ENCODE data around the gene FARP1.
"Not testable (repeated sequence)": the region's sequence is repeated elsewhere in the genome, so short reads cannot be mapped to it uniquely, and the experiment has no call there.

Gene FARP1

DNA sequence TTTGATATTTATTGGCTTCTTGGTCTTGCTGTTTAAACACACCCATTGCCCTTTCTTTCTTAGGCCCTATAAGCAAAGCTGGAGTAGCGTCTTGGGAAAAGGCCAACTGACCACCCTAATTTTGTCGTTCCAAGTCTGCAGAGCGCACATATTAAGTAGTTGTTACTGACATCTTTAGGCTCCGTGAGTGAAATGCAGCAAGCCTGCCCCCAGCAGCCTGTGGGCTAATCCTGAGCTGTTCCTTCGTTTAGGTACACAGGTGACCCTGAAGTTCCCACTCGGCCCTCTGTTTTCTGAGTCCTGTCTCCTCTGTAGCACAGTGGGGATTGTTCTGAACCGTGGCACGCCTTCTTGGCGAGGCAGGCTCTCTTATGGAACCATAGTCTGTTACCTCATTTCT lies 263.5 kb downstream of the FARP1 start:
- no peak for DNase-seq

GRCh38 chr13:98406971-98407370 lies 264.1 kb downstream of the FARP1 start:
- DNase-seq, result no peak

DNA sequence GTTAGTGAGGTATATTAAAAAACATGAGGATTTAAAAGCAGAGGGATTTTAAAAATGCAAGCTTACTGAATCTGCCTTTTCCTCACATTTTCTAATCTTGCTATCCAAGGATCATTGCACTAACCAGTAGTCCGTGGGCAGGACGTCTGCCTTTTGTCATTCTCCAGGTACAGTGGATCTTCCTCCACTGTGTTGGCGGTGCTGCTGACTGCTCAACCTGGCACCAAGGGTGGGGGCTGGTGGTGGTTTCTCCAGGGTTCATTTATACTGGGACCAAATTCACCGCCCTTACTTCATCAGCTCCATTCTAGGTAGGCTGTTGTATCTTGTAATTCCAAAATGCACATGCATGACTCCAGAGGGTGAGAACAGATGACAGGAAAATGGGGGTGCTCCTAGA lies 264.7 kb downstream of the FARP1 start:
- no peak for DNase-seq

- DNase-seq, result no peak
Measured at GRCh38 chr13:98409281-98409680, 266.4 kb downstream of the FARP1 start.

GRCh38 chr13:98410612-98411011 lies 267.7 kb downstream of the FARP1 start:
- DNase-seq, result no peak

GRCh38 chr13:98411013-98411412 lies 268.1 kb downstream of the FARP1 start:
- no peak for DNase-seq

DNA sequence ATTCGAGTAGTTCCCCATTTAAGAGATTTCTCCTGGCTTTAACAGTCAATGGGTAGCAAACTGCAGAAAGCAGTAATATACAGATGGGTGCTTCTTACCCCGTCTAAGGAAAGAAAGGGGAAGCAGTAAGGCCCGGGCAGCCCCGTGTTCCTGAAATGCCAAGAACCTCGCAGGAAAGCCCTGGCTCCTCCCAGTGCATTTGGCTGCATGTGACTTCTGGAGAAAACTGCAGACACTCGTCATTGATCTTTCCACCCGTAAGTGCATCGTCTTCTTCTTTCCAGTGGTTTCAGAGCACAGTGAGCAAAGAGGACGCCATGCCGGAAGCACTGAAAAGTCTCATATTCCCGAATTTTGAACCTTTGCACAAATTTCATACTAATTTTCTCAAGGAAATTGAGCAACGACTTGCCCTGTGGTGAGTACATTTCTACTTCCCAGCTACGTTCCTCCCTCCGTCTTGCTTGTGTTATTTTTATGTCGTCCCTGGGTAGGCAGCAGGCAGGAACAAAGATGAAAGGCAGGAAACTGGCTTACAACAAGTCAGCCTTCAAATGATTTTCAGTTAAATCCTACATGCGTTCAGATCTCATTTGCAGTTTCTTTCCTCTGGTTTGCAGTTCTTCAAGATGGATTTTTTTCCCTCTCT lies 268.8 kb downstream of the FARP1 start:
- peak in 1 of 2 experiments; percentile 24 for DNase-seq

DNA sequence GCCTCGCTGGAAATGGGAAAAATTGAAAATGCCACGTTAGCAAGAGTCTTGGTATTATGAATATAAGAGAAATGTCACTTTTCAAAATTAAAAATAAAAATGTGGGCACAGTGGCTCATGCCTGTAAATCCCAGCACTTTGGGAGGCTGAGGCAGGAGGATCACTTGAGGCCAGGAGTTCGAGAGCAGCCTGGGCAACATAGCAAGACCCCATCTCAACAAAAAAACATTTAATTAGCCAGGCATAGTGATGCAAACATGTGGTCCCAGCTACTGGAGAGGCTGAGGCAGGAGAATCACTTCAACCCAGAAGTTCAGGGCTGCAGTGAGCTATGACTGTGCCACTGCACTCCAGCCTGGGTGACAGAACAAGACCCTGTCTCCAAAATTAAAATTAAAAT lies 270.4 kb downstream of the FARP1 start:
- DNase-seq, result not testable (repeated sequence)

DNA sequence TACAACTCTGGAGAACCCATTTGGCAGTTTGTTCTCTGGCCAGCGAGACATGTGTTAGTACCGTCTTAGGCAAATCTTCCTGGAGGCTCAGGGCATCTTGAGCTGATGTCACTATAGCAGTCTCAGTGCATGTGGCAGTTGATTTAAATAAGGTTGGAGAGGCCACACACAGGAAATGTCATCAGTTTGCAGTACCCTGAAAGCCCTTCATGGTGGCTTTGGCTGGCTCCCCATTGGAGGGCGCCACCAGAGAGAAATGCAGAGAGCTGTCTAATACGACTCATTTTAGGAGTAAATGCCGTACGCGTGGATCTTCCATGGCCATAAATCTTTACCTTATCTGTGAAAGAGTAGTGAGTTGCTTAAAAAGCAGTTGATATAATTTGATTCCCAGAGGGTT lies 270.9 kb downstream of the FARP1 start:
- DNase-seq, result no peak

GRCh38 chr13:98415326-98416070 lies 272.6 kb downstream of the FARP1 start:
- DNase-seq, result no peak

DNA sequence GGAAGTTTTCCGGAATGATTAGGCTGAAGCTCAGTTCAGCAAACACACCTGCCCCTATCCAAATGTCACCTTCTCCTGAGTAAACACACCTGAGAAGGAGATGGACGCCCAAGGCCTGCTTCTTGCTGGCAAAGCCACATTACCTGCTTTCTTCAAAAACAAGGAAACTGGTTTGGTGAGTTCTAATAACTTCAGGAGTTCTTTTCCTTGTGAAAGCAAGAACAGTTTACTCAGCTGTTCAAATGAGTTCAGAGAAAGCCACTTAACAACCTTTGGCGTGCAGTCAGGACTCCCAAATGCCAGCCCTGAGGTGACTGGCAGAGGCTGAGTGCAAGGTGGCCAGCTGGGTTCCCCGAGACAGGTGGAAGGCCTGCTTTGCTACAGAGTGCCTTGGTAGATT lies 273.5 kb downstream of the FARP1 start:
- DNase-seq, result no peak

DNA sequence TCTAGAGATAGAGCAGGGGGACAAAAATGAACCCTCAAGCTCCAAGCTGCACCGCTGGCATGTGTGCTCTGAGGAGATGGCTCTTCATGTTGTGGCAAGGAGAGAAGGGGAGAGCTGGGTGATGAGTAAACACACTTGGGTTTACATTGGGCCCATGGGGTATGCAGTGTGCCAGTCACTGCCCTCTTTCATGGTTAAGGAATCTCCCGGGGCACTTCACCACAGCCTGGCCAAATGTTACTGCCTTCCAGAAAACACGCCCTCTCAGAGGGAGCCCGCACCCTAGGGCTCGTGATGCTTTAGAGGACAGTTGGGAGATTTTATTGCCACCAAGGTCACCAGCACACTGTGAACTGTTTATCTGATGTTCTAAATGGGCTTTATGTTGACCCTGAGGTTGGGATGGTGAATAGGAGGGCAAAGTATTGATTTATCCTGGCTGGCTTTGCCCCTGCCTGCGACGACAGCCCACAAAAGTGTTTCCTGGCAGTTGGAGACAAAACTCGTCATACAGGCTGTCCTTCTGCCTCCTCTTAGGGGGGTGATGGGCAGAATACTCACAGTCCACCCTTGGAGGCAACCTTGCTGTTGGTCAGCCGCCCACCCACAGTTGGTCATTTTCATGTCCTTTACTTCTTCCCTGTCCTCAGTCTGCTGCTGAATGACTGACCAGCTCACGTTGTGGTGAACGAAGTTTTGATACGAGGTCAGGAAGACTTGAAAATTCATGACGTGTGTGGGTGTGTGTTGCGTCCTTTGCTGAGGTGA lies 277.1 kb downstream of the FARP1 start:
- no peak for DNase-seq

DNA sequence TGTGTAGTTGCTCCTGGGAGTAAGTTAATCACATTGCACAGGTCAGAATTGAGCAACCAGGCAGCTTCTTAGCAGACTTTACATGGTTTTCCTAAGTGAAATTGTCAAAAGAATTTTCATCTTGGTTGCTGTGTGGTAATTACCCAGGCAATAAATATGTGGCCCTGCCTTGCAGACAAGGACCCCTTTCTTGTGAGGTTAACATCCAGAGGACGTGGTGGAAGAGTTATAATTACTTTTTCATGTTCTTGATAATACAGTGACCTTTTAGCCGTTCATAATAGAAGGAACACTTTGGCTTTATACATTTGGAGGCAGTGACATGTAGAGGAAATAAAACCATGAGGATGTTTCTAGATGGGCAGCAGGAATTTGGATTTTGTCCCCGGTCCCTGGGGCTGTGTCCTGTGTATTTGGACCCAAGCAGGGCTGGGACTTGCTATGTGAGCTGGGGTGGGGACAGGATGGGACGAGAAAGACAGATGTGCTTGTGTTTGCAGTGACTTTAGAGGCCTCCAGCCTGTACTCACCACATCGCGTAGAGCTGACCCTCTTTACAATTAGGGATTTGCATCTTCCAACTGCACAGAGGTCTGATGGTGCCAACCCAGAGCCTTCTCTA lies 277.8 kb downstream of the FARP1 start:
- no peak for DNase-seq

DNA sequence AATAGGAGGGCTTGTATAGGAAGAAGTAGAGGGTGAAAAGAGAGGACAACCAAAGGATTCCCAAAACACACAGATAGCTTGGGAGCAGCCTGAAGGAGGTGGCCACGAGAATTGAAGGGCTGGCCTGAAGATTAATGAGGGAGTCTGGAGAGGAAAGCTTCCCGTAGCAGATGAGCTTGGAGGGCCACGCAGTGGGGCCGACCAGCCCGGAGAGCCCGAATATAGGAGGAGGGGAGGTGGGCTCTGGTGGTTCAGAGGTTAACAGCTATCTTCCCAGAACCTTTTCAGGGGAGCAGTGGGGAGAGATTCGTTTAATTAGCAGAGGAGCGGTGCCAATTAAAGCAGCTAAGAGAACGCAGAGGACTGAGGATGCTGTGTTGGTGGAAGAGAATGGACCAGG lies 279.2 kb downstream of the FARP1 start:
- DNase-seq, result no peak

DNA sequence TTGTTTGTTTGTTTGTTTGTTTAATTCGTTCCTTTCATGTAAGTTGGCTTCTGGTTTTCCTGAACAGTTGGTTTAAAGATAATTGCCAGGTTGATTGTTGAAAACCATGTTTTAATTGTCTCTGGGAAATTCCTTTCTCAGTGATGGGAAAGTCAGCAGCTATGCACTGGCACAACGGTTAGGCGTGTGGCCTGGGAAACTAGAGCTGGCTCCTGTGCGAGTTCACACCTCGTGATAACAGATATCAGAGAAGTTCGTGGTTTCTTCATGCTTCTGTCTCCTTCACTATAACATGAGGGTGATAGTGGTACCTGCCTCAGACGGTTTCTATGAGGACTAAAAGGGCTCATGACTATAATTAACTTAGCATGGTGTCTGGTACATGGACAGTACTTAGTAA lies 280.5 kb downstream of the FARP1 start:
- no peak for DNase-seq

DNA sequence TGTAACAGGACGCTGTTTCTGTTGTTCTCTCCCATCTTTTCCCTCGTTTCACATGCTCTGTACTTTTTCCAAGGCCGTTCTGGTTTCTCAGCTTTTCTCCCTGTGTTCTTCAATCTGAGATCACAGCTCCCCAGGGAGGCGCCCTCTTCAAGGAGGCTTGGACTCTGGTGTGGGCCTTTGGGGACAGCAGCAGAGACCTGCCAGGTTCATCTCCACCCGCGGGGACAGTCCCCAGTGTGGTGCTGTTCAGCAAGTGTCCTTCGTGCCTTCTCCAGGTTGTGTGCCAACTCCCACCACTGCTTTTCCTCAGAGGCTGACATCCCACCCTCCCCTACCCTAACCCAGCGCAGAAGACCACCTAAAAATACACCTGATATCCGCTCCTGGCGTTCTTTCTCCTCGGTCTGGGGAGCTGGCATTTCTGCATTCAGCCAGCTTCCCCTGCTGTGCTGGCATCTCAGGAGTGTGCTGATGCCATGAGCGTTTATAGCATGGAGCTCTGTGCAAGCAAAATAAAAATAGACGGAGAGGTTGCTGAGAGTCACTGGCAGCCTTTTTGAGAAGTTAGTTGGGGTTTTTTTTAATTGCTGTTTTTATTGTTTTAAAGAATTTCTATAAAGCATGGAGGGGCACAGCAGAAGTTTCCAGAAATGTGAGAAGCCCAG lies 284.6 kb downstream of the FARP1 start:
- DNase-seq, result no peak

DNA sequence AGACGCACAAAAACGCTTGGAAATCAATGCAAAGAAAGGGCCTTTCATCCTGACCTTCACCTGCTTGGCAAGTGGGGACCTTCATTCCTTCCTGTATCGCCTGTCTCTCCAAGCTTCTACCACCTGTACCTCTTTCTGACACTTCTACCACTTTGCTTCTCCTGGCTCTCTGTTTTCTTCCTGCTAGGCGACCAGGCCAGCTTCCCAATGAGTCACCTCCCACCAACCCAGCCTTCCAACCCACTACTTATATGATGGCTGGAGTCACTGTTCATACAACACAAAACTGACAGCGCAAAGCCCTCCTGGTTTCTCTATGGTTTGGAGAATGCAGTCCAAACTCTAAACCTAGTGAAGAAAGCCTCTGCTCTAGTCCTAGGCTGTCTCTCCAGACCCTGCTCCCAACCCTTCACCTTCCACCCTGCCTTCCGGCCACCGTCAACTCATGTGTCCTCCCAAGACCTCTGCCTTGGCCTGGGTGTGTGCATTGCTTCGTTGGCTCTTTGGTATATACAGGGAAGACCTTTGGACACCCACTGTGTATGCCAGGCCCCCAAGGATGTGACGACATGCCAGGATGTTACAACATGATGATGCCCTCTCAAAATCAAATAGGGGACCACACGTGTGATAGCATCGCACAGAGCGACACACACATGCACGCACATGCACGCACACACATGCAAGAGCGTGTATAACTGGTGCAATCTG lies 285.5 kb downstream of the FARP1 start:
- no peak for DNase-seq

GRCh38 chr13:98429081-98429480 lies 286.2 kb downstream of the FARP1 start:
- no peak for DNase-seq

- no peak for DNase-seq
Measured at GRCh38 chr13:98429531-98429930, 286.6 kb downstream of the FARP1 start.

- DNase-seq, result no peak
Measured at GRCh38 chr13:98429977-98430736, 287.3 kb downstream of the FARP1 start.

- no peak for DNase-seq
Measured at GRCh38 chr13:98432638-98433037, 289.7 kb downstream of the FARP1 start.

DNA sequence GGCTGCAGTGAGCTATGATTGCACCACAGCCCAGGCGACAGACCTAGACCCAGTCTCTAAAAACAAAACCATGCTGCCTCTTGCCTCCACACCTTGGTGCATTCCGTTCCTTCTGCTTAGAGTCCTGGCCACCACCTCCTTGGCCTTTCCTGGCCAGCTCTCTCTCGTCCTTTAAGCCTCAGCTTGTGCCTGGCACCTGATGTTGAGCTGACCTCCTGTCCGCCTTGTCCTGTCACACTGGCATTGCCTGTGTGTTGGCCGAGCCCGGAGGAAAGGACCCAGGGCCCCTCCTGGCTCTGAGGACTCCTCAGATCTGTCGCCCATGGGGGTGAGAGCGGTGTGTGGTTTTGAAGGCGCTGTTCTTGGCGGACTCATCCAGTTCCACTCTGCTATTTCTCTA lies 290.8 kb downstream of the FARP1 start:
- no peak for DNase-seq

All from activated T-cell treated with anti-CD3 and anti-CD28 coated beads, Interleukin-2, amount 50 U/mL, for 48 hours (primary cell).